Lower lobe of right lung (tissue), 2 donors: Measurements from ENCODE around the gene WNK2. TPM values are rescaled to one million over a fixed set of nuclear protein-coding genes. Genes with fewer than 3 reads are reported as not detected.

Experiments used
- ATAC-seq, 2 donors: fragments of 200-7000 bp; cut with Tn5 transposase; one replicate each; pipeline ENCODE4 v1.9.1; 2020 to 2022; ENCODE audit warnings: mild to moderate bottlenecking in 2 of 2, moderate library complexity in 2 of 2
- DNase-seq: peaks from one replicate; pipeline ENCODE4 v3.0.0-alpha.2; 2020
- H3K27ac ChIP-seq: fragments of 200-600 bp; one replicate; pipeline ENCODE4 v1.8.0; 2022
- H3K27me3 ChIP-seq: fragments of 200-600 bp; one replicate; pipeline ENCODE4 v1.8.0; 2022; ENCODE audit warnings: low read depth
- H3K36me3 ChIP-seq: fragments of 200-600 bp; one replicate; pipeline ENCODE4 v1.8.0; 2022; ENCODE audit warnings: mild to moderate bottlenecking
- H3K4me1 ChIP-seq: fragments of 200-600 bp; one replicate; pipeline ENCODE4 v1.8.0; 2022
- H3K4me3 ChIP-seq: fragments of 200-600 bp; one replicate; pipeline ENCODE4 v1.8.0; 2022; ENCODE audit warnings: mild to moderate bottlenecking
- H3K9me3 ChIP-seq: fragments of 200-600 bp; one replicate; pipeline ENCODE4 v1.8.0; 2022
- intact Hi-C: fragments of 100-400 bp; cut with DNase I; formaldehyde crosslinking; loops from one replicate; pipeline ENCODE4 v1.11.0; 2022
- total RNA-seq: library from RNA; stranded (reverse); fragmentation: NEBNext Ultra II Directional; extraction: Animal tissue kit (Norgen Biotek cat#: 25700); gene quantifications from one replicate; pipeline ENCODE4 v1.2.1, GENCODE V29; 2021
- TF ChIP-seq, protein P1 (sequence below): fragments of 200-600 bp; IDR thresholded peaks from one replicate; pipeline ENCODE4 v1.8.0; 2022; ENCODE audit warnings: antibody characterized with exemption, mild to moderate bottlenecking
- donor health status: DM: no; HTN: yes; CAD: no; lungs with severe emphysema.

The WNK2 gene
- total RNA-seq, 1 donor from 2014 or later = 7.7 TPM

DNA sequence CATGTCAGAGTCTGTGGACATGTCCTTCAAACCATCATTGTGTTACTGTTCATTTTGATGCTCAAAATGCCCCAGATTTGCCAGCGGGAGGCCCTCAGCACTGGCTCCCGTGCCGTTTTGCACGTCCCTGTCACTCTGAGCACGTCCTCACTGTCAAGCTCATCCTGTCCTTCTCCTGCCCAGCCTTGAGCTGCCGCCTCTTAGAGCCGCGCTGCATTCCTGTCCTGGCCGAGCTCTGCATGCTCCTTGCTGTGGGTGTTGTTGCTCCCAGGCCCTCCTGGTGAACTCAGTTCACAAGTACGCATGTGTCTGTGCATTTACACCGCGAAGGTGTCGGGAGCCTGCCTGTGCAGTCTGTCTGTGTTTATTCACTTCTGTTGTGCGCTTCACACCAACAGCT, 62.2 kb downstream of the WNK2 start:
- no peaks in the 10 kb centered on the region for H3K9me3 ChIP-seq
- DNase-seq (no peak), ATAC-seq (no peak)
- no peaks in the 10 kb centered on the region for H3K4me1 ChIP-seq
- no peaks in the 10 kb centered on the region for H3K27me3 ChIP-seq
- no peak overlapping the region for H3K4me3 ChIP-seq
- H3K36me3 ChIP-seq = no peaks in the 10 kb centered on the region
- intact Hi-C loops = no loop called here
- TF ChIP-seq, protein P1, sequence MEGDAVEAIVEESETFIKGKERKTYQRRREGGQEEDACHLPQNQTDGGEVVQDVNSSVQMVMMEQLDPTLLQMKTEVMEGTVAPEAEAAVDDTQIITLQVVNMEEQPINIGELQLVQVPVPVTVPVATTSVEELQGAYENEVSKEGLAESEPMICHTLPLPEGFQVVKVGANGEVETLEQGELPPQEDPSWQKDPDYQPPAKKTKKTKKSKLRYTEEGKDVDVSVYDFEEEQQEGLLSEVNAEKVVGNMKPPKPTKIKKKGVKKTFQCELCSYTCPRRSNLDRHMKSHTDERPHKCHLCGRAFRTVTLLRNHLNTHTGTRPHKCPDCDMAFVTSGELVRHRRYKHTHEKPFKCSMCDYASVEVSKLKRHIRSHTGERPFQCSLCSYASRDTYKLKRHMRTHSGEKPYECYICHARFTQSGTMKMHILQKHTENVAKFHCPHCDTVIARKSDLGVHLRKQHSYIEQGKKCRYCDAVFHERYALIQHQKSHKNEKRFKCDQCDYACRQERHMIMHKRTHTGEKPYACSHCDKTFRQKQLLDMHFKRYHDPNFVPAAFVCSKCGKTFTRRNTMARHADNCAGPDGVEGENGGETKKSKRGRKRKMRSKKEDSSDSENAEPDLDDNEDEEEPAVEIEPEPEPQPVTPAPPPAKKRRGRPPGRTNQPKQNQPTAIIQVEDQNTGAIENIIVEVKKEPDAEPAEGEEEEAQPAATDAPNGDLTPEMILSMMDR = no peak
- H3K27ac ChIP-seq = no peak overlapping the region

DNA sequence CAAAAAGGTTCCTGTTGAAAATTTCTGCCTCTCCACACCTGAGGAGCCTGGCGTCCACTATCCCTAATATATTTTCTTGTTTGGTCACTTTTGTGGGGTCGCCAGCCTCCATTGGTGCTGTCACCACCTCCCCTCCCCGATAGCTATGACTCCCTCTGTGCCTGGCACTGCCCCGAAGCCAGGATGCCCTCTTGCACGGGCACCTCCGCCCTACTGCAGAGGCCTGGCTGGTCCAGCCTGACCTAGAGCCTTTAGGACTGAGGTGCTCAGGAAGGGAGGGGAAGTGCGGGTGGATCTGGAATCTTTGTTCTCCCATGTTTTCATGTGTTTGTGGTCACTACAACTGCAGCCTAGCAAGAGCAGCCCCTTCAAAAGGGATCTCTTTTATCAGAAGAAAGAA, 62.6 kb downstream of the WNK2 start:
- Histone ChIP-seq H3K4me1 (no peaks in the 10 kb centered on the region), H3K9me3 (no peaks in the 10 kb centered on the region), H3K27me3 (no peaks in the 10 kb centered on the region), H3K36me3 (no peaks in the 10 kb centered on the region), H3K4me3 (no peak overlapping the region), H3K27ac (no peak overlapping the region)
- no peak for DNase-seq
- TF ChIP-seq, protein P1 = no peak
- ATAC-seq = no peak
- intact Hi-C loops = no loop called here

DNA sequence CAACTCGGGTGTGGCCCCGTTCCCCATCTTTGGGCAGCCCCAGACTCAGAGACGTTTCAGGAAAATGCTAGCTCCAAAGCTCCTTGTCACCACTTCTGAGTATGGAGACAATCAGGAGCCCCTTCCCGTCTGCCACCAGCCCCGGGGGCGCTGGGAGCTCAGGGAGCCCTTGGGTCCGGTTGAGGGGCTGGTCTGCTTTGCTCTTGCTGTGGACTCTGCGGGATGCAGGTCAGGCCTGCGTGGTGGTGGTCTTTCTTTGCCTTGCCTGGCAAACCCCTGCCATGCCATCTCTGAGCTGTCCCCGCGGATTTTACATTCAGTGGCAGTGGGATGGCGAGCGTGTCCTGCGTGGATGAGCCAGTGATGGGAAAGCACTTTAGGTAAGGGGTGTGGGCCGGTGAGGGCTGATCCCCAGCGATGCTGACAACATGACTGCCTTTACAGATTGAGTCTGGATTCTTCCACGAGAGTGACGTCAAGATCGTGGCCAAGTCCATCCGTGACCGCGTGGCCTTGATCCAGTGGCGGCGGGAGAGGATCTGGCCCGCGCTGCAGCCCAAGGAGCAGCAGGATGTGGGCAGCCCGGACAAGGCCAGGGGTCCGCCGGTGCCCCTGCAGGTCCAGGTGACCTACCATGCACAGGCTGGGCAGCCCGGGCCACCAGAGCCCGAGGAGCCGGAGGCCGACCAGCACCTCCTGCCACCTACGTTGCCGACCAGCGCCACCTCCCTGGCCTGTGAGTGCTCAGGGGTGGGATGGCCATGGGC, 63.3 kb downstream of the WNK2 start:
- H3K36me3 ChIP-seq = no peaks in the 10 kb centered on the region
- H3K4me1 ChIP-seq = no peaks in the 10 kb centered on the region
- intact Hi-C loops = no loop called here
- no peak overlapping the region for H3K27ac ChIP-seq
- TF ChIP-seq, protein P1 = no peak
- no peaks in the 10 kb centered on the region for H3K27me3 ChIP-seq
- H3K9me3 ChIP-seq = no peaks in the 10 kb centered on the region
- DNase-seq (no peak), ATAC-seq (no peak)
- H3K4me3 ChIP-seq = no peak overlapping the region

DNA sequence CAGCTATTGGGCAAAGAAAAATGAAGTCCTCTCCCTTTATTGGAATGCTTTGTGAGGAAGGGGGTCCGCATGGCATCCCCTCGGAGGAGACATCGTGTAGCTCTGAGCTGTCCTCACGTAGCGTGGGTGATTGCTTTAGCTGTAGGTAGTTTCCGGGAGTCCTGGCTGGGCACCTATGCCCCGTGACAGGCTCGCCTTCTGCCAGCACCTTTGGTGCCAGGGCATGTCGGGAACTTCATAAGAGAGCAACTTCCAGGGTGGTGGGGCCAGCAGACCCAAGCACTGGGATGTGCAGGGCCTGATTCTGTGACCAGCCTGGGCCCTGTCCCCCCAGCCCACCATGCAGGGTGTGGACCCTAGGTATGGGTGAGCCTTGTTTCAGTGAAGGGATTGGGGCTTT, 64.0 kb downstream of the WNK2 start:
- intact Hi-C loops = no loop called here
- Histone ChIP-seq H3K27ac (no peak overlapping the region), H3K4me3 (no peak overlapping the region), H3K27me3 (no peaks in the 10 kb centered on the region), H3K36me3 (no peaks in the 10 kb centered on the region), H3K9me3 (no peaks in the 10 kb centered on the region), H3K4me1 (no peaks in the 10 kb centered on the region)
- TF ChIP-seq, protein P1 = no peak
- ATAC-seq = peak in 1 of 2 donors; percentile 10
- DNase-seq = no peak

DNA sequence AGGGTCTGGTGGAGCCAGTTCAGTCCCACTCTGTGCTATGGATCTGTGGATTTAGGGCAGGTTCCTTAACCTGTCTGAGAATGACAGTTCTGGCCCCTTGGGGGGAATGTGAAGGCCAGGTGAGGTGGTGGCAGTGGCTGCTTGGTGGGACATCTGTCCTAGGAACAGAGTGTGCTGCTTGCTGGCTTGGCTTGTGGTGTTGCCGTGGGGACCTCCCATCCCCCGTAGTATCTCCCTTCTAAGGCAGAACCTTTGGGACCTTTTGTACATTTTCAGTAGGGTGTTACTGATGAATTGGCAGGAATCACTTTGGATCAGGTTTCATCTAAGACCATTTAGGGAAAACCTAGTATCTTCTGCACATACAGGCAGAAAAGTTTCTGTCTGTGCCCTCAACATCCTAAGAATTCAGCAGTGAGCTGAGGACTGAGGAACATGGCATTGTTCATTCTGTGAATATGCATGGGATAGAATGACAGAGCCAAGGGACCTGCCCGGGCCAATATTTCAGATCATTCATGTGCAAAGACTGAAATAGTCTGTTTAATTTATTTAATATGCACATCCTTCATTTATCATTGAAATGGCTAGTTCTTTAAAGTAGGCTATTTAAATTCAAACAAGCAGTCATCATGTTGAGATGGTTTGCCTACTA, 64.6 kb downstream of the WNK2 start:
- intact Hi-C loops = no loop called here
- no peak for DNase-seq
- Histone ChIP-seq H3K9me3 (no peaks in the 10 kb centered on the region), H3K4me3 (no peak overlapping the region), H3K27ac (no peak overlapping the region), H3K4me1 (no peaks in the 10 kb centered on the region), H3K27me3 (no peaks in the 10 kb centered on the region), H3K36me3 (no peaks in the 10 kb centered on the region)
- no peak for ATAC-seq
- TF ChIP-seq, protein P1 = no peak
